ENCODE measurements around the gene SPDEF. TPM values are rescaled to one million over a fixed set of nuclear protein-coding genes. Genes with fewer than 3 reads are reported as not detected.

SPDEF gene
- total and polyA plus RNA-seq, 2 of the 13 experiments (the other 11 are each of a cell fraction or from before 2014, with no cell fraction given), result not detected

- no peak for TF ChIP-seq ZNF570 (CRISPR knock-in tag; IDR thresholded peaks at IDR 0.05; ENCODE audit: borderline replicate concordance)
- TF ChIP-seq ZNF510 (CRISPR knock-in tag; IDR thresholded peaks at IDR 0.05; ENCODE audit: low read depth), result no peak
These were observed 4.4 kb downstream of the SPDEF start (continued) for GRCh38 chr6:34551720-34552119.

- intact Hi-C loops (cut with micrococcal nuclease; ENCODE audit: unreplicated experiment), result no loop called here
- ChIA-PET POLR2A (no interaction called here), CTCF (ENCODE audit: low intra/inter-chr PET ratio, low total read pairs) (no interaction called here)
- H3K4me2 ChIP-seq (ENCODE audit: low read depth, low read length), result no peak overlapping the region
- peaks cover 18% of the 10 kb centered on the region for H3K4me1 ChIP-seq (ENCODE audit: insufficient read depth, low read length)
- ATAC-seq (peak; percentile 7; the same call in 2 of the 3 replicates), DNase-seq (ENCODE audit: low spot score) (no peak), FAIRE-seq (no peak)
- peaks cover 43 to 89% of the 10 kb centered on the region in 2 experiments for H3K27me3 ChIP-seq (ENCODE audit: control insufficient read depth in 1 of 2, insufficient read depth in 2 of 2, low read length in 2 of 2)
- BruUV-seq (replicated peaks), result no TSS peak
- no peaks in the 10 kb centered on the region for H3K36me3 ChIP-seq (replicated peaks in 1 of 2; ENCODE audit: control insufficient read depth in 1 of 2, insufficient read depth in 2 of 2, low read length in 2 of 2)
- TF ChIP-seq ISX (CRISPR knock-in tag; conservative IDR thresholded peaks at IDR 0.05) (no peak), ZNF549 (CRISPR knock-in tag; IDR thresholded peaks at IDR 0.05) (no peak), ZNF768 (CRISPR knock-in tag; IDR thresholded peaks at IDR 0.05) (no peak), ZFX (CRISPR knock-in tag; IDR thresholded peaks at IDR 0.05; ENCODE audit: low read depth) (no peak)
- H3K27ac ChIP-seq (ENCODE audit: extremely low read length, insufficient read depth, low read length), result no peak overlapping the region
- 25% methylated on average over 1 of the region's 2 CpGs for WGBS (ENCODE audit: low lambda C conversion rate)
- no peaks in the 10 kb centered on the region for H4K20me1 ChIP-seq (ENCODE audit: insufficient read depth, low read length)
- H3K9ac ChIP-seq (ENCODE audit: insufficient read depth, low read depth, low read length), result no peak overlapping the region
- H2AFZ ChIP-seq (ENCODE audit: low read length), result no peak overlapping the region
- in situ Hi-C loops (cut with HindIII; ENCODE audit: extremely low pct_ligation_motif_present, low pct_unique_long_range_greater_than_20kb), result no loop called here
- no peaks in the 10 kb centered on the region for H3K79me2 ChIP-seq (ENCODE audit: insufficient read depth, low read length)
- H3K9me3 ChIP-seq (ENCODE audit: low read length), result no peaks in the 10 kb centered on the region
- no peak overlapping the region for H3K4me3 ChIP-seq (replicated peaks in 1 of 3; ENCODE audit: insufficient read depth in 1 of 3, low read depth in 2 of 3, low read length in 3 of 3)
These were observed 6.3 kb downstream of the SPDEF start for GRCh38 chr6:34549804-34550202.

GRCh38 chr6:34549026-34549803, 6.9 kb downstream of the SPDEF start:
- Histone ChIP-seq H3K27ac (ENCODE audit: extremely low read length, insufficient read depth, low read length) (no peak overlapping the region), H3K4me1 (ENCODE audit: insufficient read depth, low read length) (peaks cover 16% of the 10 kb centered on the region), H3K27me3 (ENCODE audit: control insufficient read depth in 1 of 2, insufficient read depth in 2 of 2, low read length in 2 of 2) (peaks cover 43 to 89% of the 10 kb centered on the region in 2 experiments), H3K9me3 (ENCODE audit: low read length) (no peaks in the 10 kb centered on the region), H3K36me3 (replicated peaks in 1 of 2; ENCODE audit: control insufficient read depth in 1 of 2, insufficient read depth in 2 of 2, low read length in 2 of 2) (no peaks in the 10 kb centered on the region), H2AFZ (ENCODE audit: low read length) (no peak overlapping the region), H4K20me1 (ENCODE audit: insufficient read depth, low read length) (no peaks in the 10 kb centered on the region; the same call in 1 of the 2 replicates), H3K9ac (ENCODE audit: insufficient read depth, low read depth, low read length) (no peak overlapping the region), H3K4me2 (ENCODE audit: low read depth, low read length) (no peak overlapping the region), H3K79me2 (ENCODE audit: insufficient read depth, low read length) (no peaks in the 10 kb centered on the region), H3K4me3 (replicated peaks in 1 of 3; ENCODE audit: insufficient read depth in 1 of 3, low read depth in 2 of 3, low read length in 3 of 3) (no peak overlapping the region)
- CTCF ChIA-PET (ENCODE audit: low intra/inter-chr PET ratio, low total read pairs), result no interaction called here
- ATAC-seq, result no peak
- POLR2A ChIA-PET, result no interaction called here
- BruUV-seq (replicated peaks), result no TSS peak
- no peak for DNase-seq (ENCODE audit: low spot score)
- FAIRE-seq, result no peak
- WGBS (ENCODE audit: low lambda C conversion rate), result 19% methylated on average over 12 of the region's 16 CpGs
- in situ Hi-C loops (cut with HindIII; ENCODE audit: extremely low pct_ligation_motif_present, low pct_unique_long_range_greater_than_20kb), result no loop called here
- intact Hi-C loops (cut with micrococcal nuclease; ENCODE audit: unreplicated experiment), result no loop called here
- TF ChIP-seq GTF2F1 (IDR thresholded peaks at IDR 0.05; ENCODE audit: low read length) (no peak), ZNF781 (CRISPR knock-in tag; IDR thresholded peaks at IDR 0.05; ENCODE audit: borderline replicate concordance, not compliant biosample characterization) (no peak), NFYB (CRISPR knock-in tag; IDR thresholded peaks at IDR 0.05) (no peak), TP53 (CRISPR knock-in tag; conservative IDR thresholded peaks at IDR 0.05) (no peak), XBP1 (CRISPR knock-in tag; IDR thresholded peaks at IDR 0.05) (no peak), EHMT2 (IDR thresholded peaks at IDR 0.05; ENCODE audit: borderline replicate concordance, low read depth, low read length) (no peak), CENPT (CRISPR knock-in tag; IDR thresholded peaks at IDR 0.05; ENCODE audit: low read depth) (no peak), TBP (CRISPR knock-in tag; IDR thresholded peaks at IDR 0.05) (no peak), PHF8 (CRISPR knock-in tag; IDR thresholded peaks at IDR 0.05) (no peak)

Data from HepG2 (cell line).